ENCODE data around the gene ADGRB2.

DNA sequence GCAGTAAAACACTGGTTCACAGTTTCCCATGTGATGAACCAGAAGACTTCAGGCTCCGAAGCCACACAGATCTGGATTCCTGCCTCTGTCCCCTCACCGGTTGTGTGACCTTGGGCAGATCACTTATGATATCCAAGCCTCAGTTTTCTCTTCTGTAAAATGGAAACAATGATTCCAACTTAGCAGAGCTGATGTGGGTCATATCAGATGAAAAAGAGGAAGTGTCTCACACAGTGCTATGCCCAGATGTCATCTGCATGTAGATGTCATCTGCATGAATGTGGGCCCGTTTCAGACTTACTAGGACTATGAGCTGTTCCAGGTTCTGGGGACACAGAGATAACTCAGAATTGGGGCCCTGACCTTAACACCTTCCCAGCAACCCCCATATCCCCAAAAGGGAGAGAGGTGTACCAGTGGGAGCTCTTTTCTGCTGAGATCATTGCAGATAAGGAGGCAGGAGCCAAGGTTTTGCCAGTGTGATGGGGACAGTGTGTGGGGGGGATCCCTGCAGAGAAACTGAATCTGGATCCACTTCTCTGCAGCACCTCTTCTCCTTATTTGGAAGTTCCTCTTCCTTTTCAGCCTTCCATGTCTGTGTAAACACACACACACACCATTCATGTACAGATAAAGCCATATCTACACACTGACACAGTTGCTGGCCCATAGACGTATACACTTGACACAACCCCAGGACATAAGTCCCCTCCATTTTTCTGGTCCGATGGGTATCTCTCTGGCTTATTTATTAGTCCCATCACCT lies 5.0 kb upstream of the ADGRB2 start:
- TF ChIP-seq YY1 (IDR thresholded peaks at IDR 0.05; ENCODE audit: insufficient read depth, insufficient read length) (no peak), ZNF274 (IDR thresholded peaks at IDR 0.05; ENCODE audit: low read depth, low read length) (no peak)
